NT2/D1 (cell line): Measurements from ENCODE around the gene GNG12.

Experiments
- DNase-seq: peaks from one replicate; pipeline ENCODE4 v3.0.0-alpha.2; 2011; ENCODE audit warnings: low read depth, low spot score
- H3K27me3 ChIP-seq: 2 replicates; pipeline ENCODE4 v1.6.0; 2011; ENCODE audit warnings: mild to moderate bottlenecking; ENCODE audit not compliant: insufficient read length, insufficient read depth
- H3K36me3 ChIP-seq: 2 replicates; pipeline ENCODE4 v1.6.1; 2011; ENCODE audit warnings: mild to moderate bottlenecking, low read length, mixed read lengths; ENCODE audit not compliant: insufficient read depth, insufficient read length
- H3K4me1 ChIP-seq: 2 replicates; pipeline ENCODE4 v1.5.1; 2011; ENCODE audit not compliant: insufficient read depth, insufficient read length
- H3K4me3 ChIP-seq: 2 replicates; pipeline ENCODE4 v1.5.1; 2011; ENCODE audit warnings: low read depth; ENCODE audit not compliant: insufficient read length
- H3K9ac ChIP-seq: 2 replicates; pipeline ENCODE4 v1.6.0; 2011; ENCODE audit warnings: low read depth; ENCODE audit not compliant: insufficient read length
- H3K9me3 ChIP-seq: 2 replicates; pipeline ENCODE4 v1.5.1; 2011; ENCODE audit warnings: mild to moderate bottlenecking, low read length; ENCODE audit not compliant: insufficient read depth
- SUZ12 ChIP-seq: IDR thresholded peaks from 2 replicates; pipeline ENCODE4 v1.6.1; 2011; ENCODE audit not compliant: insufficient read length, insufficient read depth; ENCODE audit errors: extremely low read depth
- YY1 ChIP-seq: IDR thresholded peaks from 2 replicates; pipeline ENCODE4 v1.6.1; 2011; ENCODE audit not compliant: insufficient read length, insufficient read depth
- ZNF274 ChIP-seq: IDR thresholded peaks from 2 replicates; pipeline ENCODE4 v1.6.1; 2011; ENCODE audit warnings: mild to moderate bottlenecking, low read depth, low read length

Gene GNG12

GRCh38 chr1:67821263-67821662, 12.0 kb downstream of the GNG12 start:
- H3K4me1 ChIP-seq, result peaks cover 3% of the 10 kb centered on the region

GRCh38 chr1:67818725-67819301, 14.5 kb downstream of the GNG12 start:
- Histone ChIP-seq H3K9ac (no peak overlapping the region), H3K36me3 (peaks cover 16% of the 10 kb centered on the region), H3K9me3 (peaks cover 13% of the 10 kb centered on the region; the same call in 1 of the 2 replicates), H3K27me3 (no peaks in the 10 kb centered on the region), H3K4me3 (no peak overlapping the region), H3K4me1 (peaks cover 3% of the 10 kb centered on the region)
- DNase-seq, result no peak
- TF ChIP-seq YY1, result no peak
- TF ChIP-seq ZNF274, result no peak
- no peak for TF ChIP-seq SUZ12

More at GRCh38 chr1:67821263-67821662, 12.0 kb downstream of the GNG12 start:
- no peak for TF ChIP-seq YY1
- TF ChIP-seq ZNF274, result no peak
- TF ChIP-seq SUZ12, result no peak
- Histone ChIP-seq H3K27me3 (no peaks in the 10 kb centered on the region), H3K9me3 (peaks cover 12% of the 10 kb centered on the region; the same call in 1 of the 2 replicates), H3K9ac (no peak overlapping the region), H3K4me3 (no peak overlapping the region), H3K36me3 (peaks cover 11% of the 10 kb centered on the region)
- no peak for DNase-seq

- Histone ChIP-seq H3K9me3 (peaks cover 13% of the 10 kb centered on the region; the same call in 1 of the 2 replicates), H3K36me3 (peaks cover 13% of the 10 kb centered on the region), H3K4me1 (peaks cover 3% of the 10 kb centered on the region), H3K27me3 (no peaks in the 10 kb centered on the region), H3K9ac (no peak overlapping the region), H3K4me3 (no peak overlapping the region)
- no peak for TF ChIP-seq SUZ12
- TF ChIP-seq ZNF274, result no peak
- no peak for TF ChIP-seq YY1
- no peak for DNase-seq
These were observed 15.1 kb downstream of the GNG12 start for GRCh38 chr1:67818162-67818561.

GRCh38 chr1:67817319-67817718, 15.9 kb downstream of the GNG12 start:
- H3K4me1 ChIP-seq, result peaks cover 3% of the 10 kb centered on the region
- TF ChIP-seq YY1 (no peak), ZNF274 (no peak), SUZ12 (no peak)

GRCh38 chr1:67816506-67816905, 16.8 kb downstream of the GNG12 start:
- Histone ChIP-seq H3K27me3 (no peaks in the 10 kb centered on the region), H3K9me3 (peaks cover 13% of the 10 kb centered on the region; the same call in 1 of the 2 replicates), H3K4me3 (no peak overlapping the region), H3K4me1 (peaks cover 3% of the 10 kb centered on the region), H3K36me3 (peaks cover 5% of the 10 kb centered on the region), H3K9ac (no peak overlapping the region)
- TF ChIP-seq ZNF274 (no peak), YY1 (no peak), SUZ12 (no peak)
- no peak for DNase-seq

More at GRCh38 chr1:67817319-67817718, 15.9 kb downstream of the GNG12 start:
- DNase-seq, result no peak
- Histone ChIP-seq H3K27me3 (no peaks in the 10 kb centered on the region), H3K9me3 (peaks cover 13% of the 10 kb centered on the region; the same call in 1 of the 2 replicates), H3K4me3 (no peak overlapping the region), H3K36me3 (peaks cover 8% of the 10 kb centered on the region), H3K9ac (no peak overlapping the region)

GRCh38 chr1:67816095-67816475, 17.2 kb downstream of the GNG12 start:
- DNase-seq, result no peak
- Histone ChIP-seq H3K9me3 (peaks cover 13% of the 10 kb centered on the region; the same call in 1 of the 2 replicates), H3K36me3 (peaks cover 5% of the 10 kb centered on the region), H3K4me1 (peaks cover 3% of the 10 kb centered on the region), H3K4me3 (no peak overlapping the region), H3K9ac (no peak overlapping the region), H3K27me3 (no peaks in the 10 kb centered on the region)
- TF ChIP-seq YY1 (no peak), SUZ12 (no peak), ZNF274 (no peak)

- H3K4me1 ChIP-seq, result peaks cover 3% of the 10 kb centered on the region
- no peak overlapping the region for H3K9ac ChIP-seq
- TF ChIP-seq ZNF274 (no peak), SUZ12 (no peak), YY1 (no peak)
- no peak for DNase-seq
- H3K4me3 ChIP-seq, result no peak overlapping the region
- peaks cover 5% of the 10 kb centered on the region for H3K36me3 ChIP-seq
- no peaks in the 10 kb centered on the region for H3K27me3 ChIP-seq
- H3K9me3 ChIP-seq, result peaks cover 13% of the 10 kb centered on the region; the same call in 1 of the 2 replicates
These were observed 17.8 kb downstream of the GNG12 start for GRCh38 chr1:67815303-67816094.
